H1 (cell line): ENCODE measurements around the gene CHMP4B. TPM values are rescaled to one million over a fixed set of nuclear protein-coding genes. Genes with fewer than 3 reads are reported as not detected.

ENCODE experiments used
- CHD7 ChIP-seq: fragments of 300-600 bp; sonication (generic); IDR thresholded peaks from 2 replicates; pipeline ENCODE4 v1.7.1; 2012; ENCODE audit warnings: low read length, moderate library complexity, mild to moderate bottlenecking, inconsistent platforms; ENCODE audit not compliant: insufficient replicate concordance
- polyA plus RNA-seq, 7 experiments: library from polyadenylated mRNA; depleted of rRNA in 3 of 7; stranded (reverse) in 5 of 7; unstranded in 2 of 7; fragments of >200 nt in 5 of 7; fragments of 200-250 nt in 2 of 7; gene quantifications; 1 replicate in 5 of 7; 2 replicates in 1 of 7; 4 replicates in 1 of 7; pipeline versions ENCODE4 v1.2.1 to v1.2.3, GENCODE V29; 2011 to 2013; ENCODE audit warnings: missing spikeins in 2 of 7, mixed read lengths in 2 of 7
- total RNA-seq: library from RNA; stranded (reverse); fragmentation: NEBNext Ultra II Directional; extraction: Animal tissue kit (Norgen Biotek cat#: 25700); gene quantifications from 2 replicates; pipeline ENCODE4 v1.2.1, GENCODE V29; 2021

Gene CHMP4B
- total and polyA plus RNA-seq, 2 of the 8 experiments (the other 6 are each of a cell fraction or from before 2014, with no cell fraction given), result 38.6 to 66.3 TPM

GRCh38 chr20:33765592-33765991, 45.6 kb upstream of the CHMP4B start (continued):
- no peak for TF ChIP-seq CHD7
- TF ChIP-seq, all 59 proteins: peak for 0
